Ishikawa (cell line): ENCODE data around the gene STMP1.

Experiments
- CEBPB ChIP-seq: IDR thresholded peaks from 2 replicates; pipeline ENCODE4 v1.6.1; 2012
- CREB1 ChIP-seq: IDR thresholded peaks from 2 replicates; pipeline ENCODE4 v1.6.1; 2012; ENCODE audit warnings: low read depth
- EGR1 ChIP-seq: IDR thresholded peaks from 2 replicates; pipeline ENCODE4 v1.6.1; 2012
- EP300 ChIP-seq: IDR thresholded peaks from 2 replicates; pipeline ENCODE4 v1.6.1; 2012; ENCODE audit warnings: borderline replicate concordance
- FOXM1 ChIP-seq: IDR thresholded peaks from 2 replicates; pipeline ENCODE4 v1.6.1; 2012; ENCODE audit warnings: low read depth, borderline replicate concordance
- NFIC ChIP-seq: IDR thresholded peaks from 2 replicates; pipeline ENCODE4 v1.6.1; 2012
- RAD21 ChIP-seq: IDR thresholded peaks from 2 replicates; pipeline ENCODE4 v1.6.1; 2012; ENCODE audit warnings: low read depth
- REST ChIP-seq: IDR thresholded peaks from 2 replicates; pipeline ENCODE4 v1.6.1; 2012; ENCODE audit warnings: low read depth, mild to moderate bottlenecking
- TAF1 ChIP-seq: IDR thresholded peaks from 2 replicates; pipeline ENCODE4 v1.6.1; 2012; ENCODE audit warnings: low read depth, mild to moderate bottlenecking
- TCF12 ChIP-seq: IDR thresholded peaks from 2 replicates; pipeline ENCODE4 v1.6.1; 2012; ENCODE audit warnings: low read depth
- TEAD4 ChIP-seq: IDR thresholded peaks from 2 replicates; pipeline ENCODE4 v1.6.1; 2012
- USF1 ChIP-seq: IDR thresholded peaks from 2 replicates; pipeline ENCODE4 v1.6.1; 2012
- YY1 ChIP-seq: IDR thresholded peaks from 2 replicates; pipeline ENCODE4 v1.6.1; 2012; ENCODE audit warnings: low read depth
- ZBTB7A ChIP-seq: IDR thresholded peaks from 2 replicates; pipeline ENCODE4 v1.6.1; 2012; ENCODE audit warnings: low read depth
- TF ChIP-seq, protein P1 (sequence below): IDR thresholded peaks from 2 replicates; pipeline ENCODE4 v1.6.1; 2012

Gene STMP1

DNA sequence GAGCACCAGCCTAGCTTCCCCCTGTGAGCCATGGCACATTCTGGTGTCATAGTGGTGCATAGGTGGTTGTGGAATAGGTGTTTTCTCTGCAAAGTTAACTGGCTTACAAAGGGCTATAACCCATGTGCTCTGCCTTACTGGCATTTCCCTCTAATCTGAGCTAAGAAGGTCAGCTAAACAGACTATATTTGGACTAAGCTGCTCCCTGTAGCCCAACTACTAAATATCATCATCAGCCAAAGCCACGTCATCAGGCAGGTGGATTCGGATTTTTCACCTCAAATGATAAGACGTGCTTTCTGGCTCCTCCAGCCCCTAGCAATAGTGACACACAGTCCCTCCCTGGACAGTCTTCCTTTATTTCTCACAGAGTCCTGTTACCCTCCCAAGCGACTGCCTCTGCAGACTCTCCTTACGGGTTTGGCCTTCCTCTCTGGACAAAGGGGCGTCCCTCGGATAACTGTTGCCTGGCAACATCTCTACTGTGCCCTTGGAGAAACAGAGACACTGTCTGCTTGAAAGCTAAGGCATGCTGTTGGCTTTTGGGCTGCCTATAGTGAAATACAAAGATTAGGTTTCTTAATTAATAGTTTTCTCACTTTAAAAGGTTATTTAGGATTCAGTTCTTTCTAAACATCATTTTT, 56.6 kb downstream of the STMP1 start:
- TF ChIP-seq ZBTB7A (no peak), REST (no peak), EGR1 (no peak), USF1 (no peak), EP300 (no peak), TEAD4 (no peak), TAF1 (no peak), CEBPB (no peak), RAD21 (no peak), FOXM1 (no peak), NFIC (no peak)

- TF ChIP-seq ZBTB7A, result no peak
- no peak for TF ChIP-seq RAD21
- no peak for TF ChIP-seq TEAD4
- TF ChIP-seq CEBPB, result no peak
These were observed 57.4 kb downstream of the STMP1 start for GRCh38 chr7:135719688-135720087.

- TF ChIP-seq ZBTB7A, result no peak
- no peak for TF ChIP-seq REST
- TF ChIP-seq FOXM1, result no peak
- no peak for TF ChIP-seq TEAD4
- TF ChIP-seq CREB1, result no peak
- TF ChIP-seq RAD21, result no peak
- TF ChIP-seq CEBPB, result no peak
- no peak for TF ChIP-seq TAF1
- no peak for TF ChIP-seq NFIC
- no peak for TF ChIP-seq YY1
- TF ChIP-seq USF1, result no peak
- no peak for TF ChIP-seq EP300
- no peak for TF ChIP-seq TCF12
- TF ChIP-seq EGR1, result no peak
- TF ChIP-seq, protein P1, sequence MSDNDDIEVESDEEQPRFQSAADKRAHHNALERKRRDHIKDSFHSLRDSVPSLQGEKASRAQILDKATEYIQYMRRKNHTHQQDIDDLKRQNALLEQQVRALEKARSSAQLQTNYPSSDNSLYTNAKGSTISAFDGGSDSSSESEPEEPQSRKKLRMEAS, result no peak
These were observed 59.0 kb downstream of the STMP1 start for GRCh38 chr7:135721198-135721820.

DNA sequence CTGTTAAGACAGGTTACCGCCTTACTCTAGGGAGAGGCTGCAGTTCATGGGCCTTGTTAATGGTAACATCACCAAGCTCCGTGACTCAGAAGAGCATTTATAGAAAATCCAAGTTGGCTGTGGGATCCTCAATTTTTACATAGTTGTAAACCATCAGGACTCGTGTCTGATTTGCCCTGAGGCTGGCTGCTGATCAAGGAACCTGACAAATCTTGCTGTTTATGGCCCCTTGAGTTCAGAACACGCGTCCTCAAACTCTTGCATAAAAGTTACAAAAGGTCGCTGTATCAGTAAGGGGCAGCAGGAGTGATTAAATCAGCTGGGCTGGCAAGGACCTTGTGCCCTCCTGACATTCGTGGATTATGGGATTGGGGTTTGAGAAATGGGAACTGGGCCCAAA, 61.1 kb downstream of the STMP1 start:
- TF ChIP-seq CREB1, result no peak
- no peak for TF ChIP-seq TCF12
- no peak for TF ChIP-seq USF1
- no peak for TF ChIP-seq TAF1
- TF ChIP-seq, protein P1, result no peak
- TF ChIP-seq ZBTB7A, result no peak
- TF ChIP-seq NFIC, result no peak
